ENCODE data around the gene GLRX5.

Gene GLRX5

GRCh38 chr14:95514131-95515079 lies 20.4 kb upstream of the GLRX5 start:
- no peaks in the 10 kb centered on the region for H3K36me3 ChIP-seq (ENCODE audit: control insufficient read depth, insufficient read depth, low read length)
- H3K27me3 ChIP-seq (ENCODE audit: control insufficient read depth, insufficient read depth, low read length) = no peaks in the 10 kb centered on the region
- H3K4me3 ChIP-seq (ENCODE audit: low read length) = peak overlapping the region; percentile 73
- no peak overlapping the region for H3K27ac ChIP-seq (ENCODE audit: low read depth, low read length)
- no peak overlapping the region for H3K9ac ChIP-seq (ENCODE audit: low read length)
- peaks cover 2% of the 10 kb centered on the region for H3K4me1 ChIP-seq (ENCODE audit: control insufficient read depth, insufficient read depth, low read length)

GRCh38 chr14:95515080-95515489 lies 19.8 kb upstream of the GLRX5 start:
- Histone ChIP-seq H3K36me3 (ENCODE audit: control insufficient read depth, insufficient read depth, low read length) (no peaks in the 10 kb centered on the region), H3K4me1 (ENCODE audit: control insufficient read depth, insufficient read depth, low read length) (peaks cover 2% of the 10 kb centered on the region), H3K9ac (ENCODE audit: low read length) (no peak overlapping the region), H3K27me3 (ENCODE audit: control insufficient read depth, insufficient read depth, low read length) (no peaks in the 10 kb centered on the region), H3K4me3 (ENCODE audit: low read length) (peak overlapping the region; percentile 73), H3K27ac (ENCODE audit: low read depth, low read length) (no peak overlapping the region)

GRCh38 chr14:95515596-95516552 lies 19.0 kb upstream of the GLRX5 start:
- Histone ChIP-seq H3K9ac (ENCODE audit: low read length) (peak overlapping the region; percentile 35), H3K27me3 (ENCODE audit: control insufficient read depth, insufficient read depth, low read length) (no peaks in the 10 kb centered on the region), H3K36me3 (ENCODE audit: control insufficient read depth, insufficient read depth, low read length) (no peaks in the 10 kb centered on the region), H3K4me3 (ENCODE audit: low read length) (peak overlapping the region; percentile 73), H3K27ac (ENCODE audit: low read depth, low read length) (no peak overlapping the region), H3K4me1 (ENCODE audit: control insufficient read depth, insufficient read depth, low read length) (peaks cover 2% of the 10 kb centered on the region)

GRCh38 chr14:95516554-95517181 lies 18.2 kb upstream of the GLRX5 start, which contains the start of gene SYNE3:
SYNE3 (minus strand) TSS chr14:95516650; CDS start chr14:95475821, 40,829 bp downstream.
- Histone ChIP-seq H3K4me3 (ENCODE audit: low read length) (peak within 1 kb of the TSS; percentile 73), H3K4me1 (ENCODE audit: control insufficient read depth, insufficient read depth, low read length) (no peaks in the 10 kb centered on the region), H3K36me3 (ENCODE audit: control insufficient read depth, insufficient read depth, low read length) (no peaks in the 10 kb centered on the region), H3K9ac (ENCODE audit: low read length) (peak within 1 kb of the TSS; percentile 35), H3K27me3 (ENCODE audit: control insufficient read depth, insufficient read depth, low read length) (no peaks in the 10 kb centered on the region), H3K27ac (ENCODE audit: low read depth, low read length) (peak within 1 kb of the TSS; percentile 40)

GRCh38 chr14:95518045-95518751 lies 16.7 kb upstream of the GLRX5 start:
- Histone ChIP-seq H3K36me3 (ENCODE audit: control insufficient read depth, insufficient read depth, low read length) (no peaks in the 10 kb centered on the region), H3K4me3 (ENCODE audit: low read length) (no peak overlapping the region), H3K4me1 (ENCODE audit: control insufficient read depth, insufficient read depth, low read length) (no peaks in the 10 kb centered on the region), H3K27ac (ENCODE audit: low read depth, low read length) (no peak overlapping the region), H3K9ac (ENCODE audit: low read length) (no peak overlapping the region), H3K27me3 (ENCODE audit: control insufficient read depth, insufficient read depth, low read length) (no peaks in the 10 kb centered on the region)

GRCh38 chr14:95519699-95520098 lies 15.2 kb upstream of the GLRX5 start:
- Histone ChIP-seq H3K9ac (ENCODE audit: low read length) (peak overlapping the region; percentile 10), H3K27ac (ENCODE audit: low read depth, low read length) (peak overlapping the region; percentile 40), H3K36me3 (ENCODE audit: control insufficient read depth, insufficient read depth, low read length) (no peaks in the 10 kb centered on the region), H3K27me3 (ENCODE audit: control insufficient read depth, insufficient read depth, low read length) (no peaks in the 10 kb centered on the region), H3K4me1 (ENCODE audit: control insufficient read depth, insufficient read depth, low read length) (no peaks in the 10 kb centered on the region), H3K4me3 (ENCODE audit: low read length) (peak overlapping the region; percentile 24)

- Histone ChIP-seq H3K4me1 (ENCODE audit: control insufficient read depth, insufficient read depth, low read length) (no peaks in the 10 kb centered on the region), H3K27ac (ENCODE audit: low read depth, low read length) (peak overlapping the region; percentile 40), H3K36me3 (ENCODE audit: control insufficient read depth, insufficient read depth, low read length) (no peaks in the 10 kb centered on the region), H3K4me3 (ENCODE audit: low read length) (no peak overlapping the region), H3K27me3 (ENCODE audit: control insufficient read depth, insufficient read depth, low read length) (no peaks in the 10 kb centered on the region), H3K9ac (ENCODE audit: low read length) (peak overlapping the region; percentile 10)
Observed at GRCh38 chr14:95520346-95520745, 14.5 kb upstream of the GLRX5 start.

GRCh38 chr14:95521001-95521400 lies 13.8 kb upstream of the GLRX5 start:
- Histone ChIP-seq H3K4me1 (ENCODE audit: control insufficient read depth, insufficient read depth, low read length) (no peaks in the 10 kb centered on the region), H3K27ac (ENCODE audit: low read depth, low read length) (no peak overlapping the region), H3K27me3 (ENCODE audit: control insufficient read depth, insufficient read depth, low read length) (no peaks in the 10 kb centered on the region), H3K9ac (ENCODE audit: low read length) (no peak overlapping the region), H3K36me3 (ENCODE audit: control insufficient read depth, insufficient read depth, low read length) (no peaks in the 10 kb centered on the region), H3K4me3 (ENCODE audit: low read length) (no peak overlapping the region)

- no peaks in the 10 kb centered on the region for H3K36me3 ChIP-seq (ENCODE audit: control insufficient read depth, insufficient read depth, low read length)
- H3K9ac ChIP-seq (ENCODE audit: low read length) = no peak overlapping the region
- H3K27me3 ChIP-seq (ENCODE audit: control insufficient read depth, insufficient read depth, low read length) = no peaks in the 10 kb centered on the region
- no peak overlapping the region for H3K27ac ChIP-seq (ENCODE audit: low read depth, low read length)
- H3K4me3 ChIP-seq (ENCODE audit: low read length) = no peak overlapping the region
- peaks cover 2% of the 10 kb centered on the region for H3K4me1 ChIP-seq (ENCODE audit: control insufficient read depth, insufficient read depth, low read length)
Observed at GRCh38 chr14:95522116-95522515, 12.7 kb upstream of the GLRX5 start.

GRCh38 chr14:95522556-95522955 lies 12.3 kb upstream of the GLRX5 start:
- peaks cover 3% of the 10 kb centered on the region for H3K4me1 ChIP-seq (ENCODE audit: control insufficient read depth, insufficient read depth, low read length)
- no peak overlapping the region for H3K9ac ChIP-seq (ENCODE audit: low read length)
- no peaks in the 10 kb centered on the region for H3K36me3 ChIP-seq (ENCODE audit: control insufficient read depth, insufficient read depth, low read length)
- H3K4me3 ChIP-seq (ENCODE audit: low read length) = no peak overlapping the region
- H3K27ac ChIP-seq (ENCODE audit: low read depth, low read length) = no peak overlapping the region
- H3K27me3 ChIP-seq (ENCODE audit: control insufficient read depth, insufficient read depth, low read length) = no peaks in the 10 kb centered on the region

GRCh38 chr14:95523051-95523814 lies 11.6 kb upstream of the GLRX5 start:
- no peak overlapping the region for H3K9ac ChIP-seq (ENCODE audit: low read length)

More at GRCh38 chr14:95523051-95523814, 11.6 kb upstream of the GLRX5 start:
- Histone ChIP-seq H3K27ac (ENCODE audit: low read depth, low read length) (no peak overlapping the region), H3K4me1 (ENCODE audit: control insufficient read depth, insufficient read depth, low read length) (peaks cover 5% of the 10 kb centered on the region), H3K27me3 (ENCODE audit: control insufficient read depth, insufficient read depth, low read length) (no peaks in the 10 kb centered on the region), H3K4me3 (ENCODE audit: low read length) (peak overlapping the region; percentile 16), H3K36me3 (ENCODE audit: control insufficient read depth, insufficient read depth, low read length) (no peaks in the 10 kb centered on the region)
